Parathyroid adenoma (tissue), 2 donors: ENCODE results near the gene WNT9A.

ENCODE experiments used
- H2AFZ ChIP-seq: fragments of 300-600 bp; sonication (generic); one replicate; pipeline ENCODE4 v1.7.0; 2017; ENCODE audit warnings: antibody characterized with exemption, mild to moderate bottlenecking
- H3K27ac ChIP-seq: fragments of 300-600 bp; sonication (generic); one replicate; pipeline ENCODE4 v1.7.0; 2017
- H3K27me3 ChIP-seq: fragments of 300-600 bp; sonication (generic); one replicate; pipeline ENCODE4 v1.7.0; 2017; ENCODE audit warnings: low read length; ENCODE audit not compliant: control insufficient read depth, insufficient read depth
- H3K36me3 ChIP-seq: fragments of 300-600 bp; sonication (generic); one replicate; pipeline ENCODE4 v1.7.0; 2017; ENCODE audit warnings: low read length; ENCODE audit not compliant: control insufficient read depth, insufficient read depth
- H3K4me1 ChIP-seq: fragments of 300-600 bp; sonication (generic); one replicate; pipeline ENCODE4 v1.7.0; 2017; ENCODE audit warnings: control low read depth
- H3K4me2 ChIP-seq: fragments of 300-600 bp; sonication (generic); one replicate; pipeline ENCODE4 v1.7.0; 2017; ENCODE audit warnings: low read length
- H3K4me3 ChIP-seq: fragments of 300-600 bp; sonication (generic); one replicate; pipeline ENCODE4 v1.7.0; 2017; ENCODE audit warnings: low read depth, low read length
- H3K79me2 ChIP-seq: fragments of 300-600 bp; sonication (generic); one replicate; pipeline ENCODE4 v1.7.0; 2017; ENCODE audit warnings: control low read depth
- H3K9ac ChIP-seq: fragments of 300-600 bp; sonication (generic); one replicate; pipeline ENCODE4 v1.7.0; 2017; ENCODE audit warnings: mild to moderate bottlenecking
- H3K9me3 ChIP-seq: fragments of 300-600 bp; sonication (generic); one replicate; pipeline ENCODE4 v1.7.0; 2017; ENCODE audit warnings: low read length; ENCODE audit not compliant: control insufficient read depth
- TF ChIP-seq, protein P1 (sequence below): fragments of 300-600 bp; sonication (generic); IDR thresholded peaks from one replicate; pipeline ENCODE4 v1.7.0; 2017; ENCODE audit warnings: antibody characterized with exemption, mild to moderate bottlenecking
- donor health status: primary hyperparathyroidism.

WNT9A gene

DNA sequence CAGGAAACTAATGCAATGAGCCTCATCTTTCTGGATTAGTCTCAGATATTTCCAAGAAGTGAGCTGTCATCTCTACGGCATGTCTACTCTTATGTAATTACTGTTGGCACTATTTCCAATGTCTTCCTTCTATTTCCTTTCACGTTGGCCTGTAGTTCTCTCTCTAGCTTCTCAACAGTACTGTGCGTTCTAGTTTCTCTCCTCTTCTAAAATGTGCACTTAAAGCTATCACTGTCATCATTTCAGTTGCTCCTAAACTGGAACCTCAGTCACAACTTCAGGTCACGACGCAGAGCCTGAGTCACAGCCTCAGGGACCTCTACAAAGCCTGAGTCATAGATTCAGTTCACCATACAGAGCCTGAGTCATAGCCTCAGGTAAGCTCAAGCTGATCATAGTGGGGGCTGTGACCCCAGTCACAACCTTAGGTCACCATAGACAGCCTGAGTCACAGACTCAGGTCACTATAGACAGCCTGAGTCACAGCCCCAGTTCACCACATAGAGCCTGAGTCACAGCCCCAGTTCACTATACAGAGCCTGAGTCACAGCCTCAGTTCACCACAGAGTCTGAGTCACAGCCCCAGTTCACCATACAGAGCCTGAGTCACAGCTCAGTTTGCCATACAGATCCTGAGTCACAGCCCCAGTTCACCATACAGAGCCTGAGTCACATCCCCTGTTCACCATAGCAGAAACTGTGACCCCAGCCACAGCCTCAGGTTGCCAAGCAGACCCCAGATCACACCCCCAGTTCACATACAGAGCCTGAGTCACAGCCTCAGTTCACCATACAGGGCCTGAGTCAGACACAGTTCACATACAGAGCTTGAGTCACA lies 13.0 kb downstream of the WNT9A start:
- no peak overlapping the region for H3K4me3 ChIP-seq
- H3K36me3 ChIP-seq: no peaks in the 10 kb centered on the region
- H3K9me3 ChIP-seq: no peaks in the 10 kb centered on the region
- H3K79me2 ChIP-seq: no peaks in the 10 kb centered on the region
- no peak overlapping the region for H3K4me2 ChIP-seq
- TF ChIP-seq, protein P1, sequence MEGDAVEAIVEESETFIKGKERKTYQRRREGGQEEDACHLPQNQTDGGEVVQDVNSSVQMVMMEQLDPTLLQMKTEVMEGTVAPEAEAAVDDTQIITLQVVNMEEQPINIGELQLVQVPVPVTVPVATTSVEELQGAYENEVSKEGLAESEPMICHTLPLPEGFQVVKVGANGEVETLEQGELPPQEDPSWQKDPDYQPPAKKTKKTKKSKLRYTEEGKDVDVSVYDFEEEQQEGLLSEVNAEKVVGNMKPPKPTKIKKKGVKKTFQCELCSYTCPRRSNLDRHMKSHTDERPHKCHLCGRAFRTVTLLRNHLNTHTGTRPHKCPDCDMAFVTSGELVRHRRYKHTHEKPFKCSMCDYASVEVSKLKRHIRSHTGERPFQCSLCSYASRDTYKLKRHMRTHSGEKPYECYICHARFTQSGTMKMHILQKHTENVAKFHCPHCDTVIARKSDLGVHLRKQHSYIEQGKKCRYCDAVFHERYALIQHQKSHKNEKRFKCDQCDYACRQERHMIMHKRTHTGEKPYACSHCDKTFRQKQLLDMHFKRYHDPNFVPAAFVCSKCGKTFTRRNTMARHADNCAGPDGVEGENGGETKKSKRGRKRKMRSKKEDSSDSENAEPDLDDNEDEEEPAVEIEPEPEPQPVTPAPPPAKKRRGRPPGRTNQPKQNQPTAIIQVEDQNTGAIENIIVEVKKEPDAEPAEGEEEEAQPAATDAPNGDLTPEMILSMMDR: no peak
- no peak overlapping the region for H2AFZ ChIP-seq
- no peaks in the 10 kb centered on the region for H3K4me1 ChIP-seq
- H3K27me3 ChIP-seq: no peaks in the 10 kb centered on the region
- H3K27ac ChIP-seq: no peak overlapping the region
- no peak overlapping the region for H3K9ac ChIP-seq

DNA sequence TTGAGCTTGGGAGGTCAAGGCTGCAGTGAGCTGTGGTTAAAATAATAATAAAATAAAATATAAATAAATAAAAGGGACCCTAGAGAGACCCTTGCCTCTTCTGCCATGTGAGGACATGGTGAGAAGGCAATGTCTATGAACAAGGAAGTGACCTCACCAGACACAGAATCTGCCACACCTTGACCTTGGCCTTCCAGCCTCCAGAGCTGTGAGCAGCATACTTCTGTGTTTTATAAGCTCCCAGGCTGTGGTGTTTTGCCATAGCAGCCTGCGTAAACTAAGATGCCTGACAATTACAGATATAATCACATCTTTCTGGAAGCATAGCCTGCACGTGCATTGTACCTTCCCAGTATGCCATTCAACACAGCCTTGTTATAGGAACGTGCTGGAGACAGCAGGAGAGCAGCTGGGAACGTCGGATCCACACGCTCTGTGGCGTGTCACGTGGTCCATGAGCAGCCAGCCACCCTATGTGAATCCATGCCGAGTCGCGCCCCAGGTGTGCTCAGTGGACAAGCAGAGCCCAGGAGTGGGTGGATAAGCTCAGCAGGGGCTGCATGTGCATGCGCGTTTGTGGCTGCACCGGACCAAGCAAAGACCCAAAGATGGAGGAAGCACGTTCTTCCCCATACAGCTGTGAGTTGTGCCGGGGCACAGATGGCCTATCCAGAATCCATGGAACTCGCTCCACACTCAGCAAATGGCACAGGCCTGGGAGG lies 17.8 kb downstream of the WNT9A start:
- Histone ChIP-seq H3K4me1 (no peaks in the 10 kb centered on the region), H2AFZ (no peak overlapping the region), H3K27me3 (no peaks in the 10 kb centered on the region), H3K79me2 (no peaks in the 10 kb centered on the region), H3K9ac (no peak overlapping the region), H3K4me2 (no peak overlapping the region), H3K36me3 (no peaks in the 10 kb centered on the region), H3K9me3 (no peaks in the 10 kb centered on the region), H3K4me3 (no peak overlapping the region), H3K27ac (no peak overlapping the region)
- TF ChIP-seq, protein P1: no peak

DNA sequence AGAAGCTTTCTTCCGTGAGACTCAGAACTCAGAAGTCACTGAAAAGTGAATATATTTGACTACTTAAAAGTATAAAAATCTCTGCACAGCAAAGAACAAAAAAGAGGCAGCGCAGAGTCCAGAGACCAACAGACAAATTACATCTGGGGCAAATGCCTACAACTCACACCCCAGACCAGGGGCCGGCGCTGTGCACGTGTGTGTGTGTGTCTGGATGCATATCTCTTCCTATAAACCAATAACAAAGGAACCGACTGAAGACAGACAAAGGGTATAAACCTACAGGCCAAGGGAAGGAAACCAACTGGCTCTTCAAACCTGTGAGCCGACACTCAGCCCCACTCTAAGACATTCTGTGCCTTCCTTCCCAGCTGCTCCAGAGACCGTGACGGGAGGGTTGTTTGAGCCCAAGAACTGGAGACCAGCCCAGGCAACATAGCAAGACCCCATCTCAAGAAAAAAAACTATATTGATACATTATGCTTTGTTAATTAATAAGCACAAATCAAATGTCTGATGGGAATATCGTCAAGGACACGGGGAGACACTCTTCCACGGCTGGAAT lies 18.8 kb downstream of the WNT9A start:
- Histone ChIP-seq H3K9me3 (no peaks in the 10 kb centered on the region), H3K4me3 (no peak overlapping the region), H3K79me2 (no peaks in the 10 kb centered on the region), H3K27ac (no peak overlapping the region), H2AFZ (no peak overlapping the region), H3K36me3 (no peaks in the 10 kb centered on the region), H3K27me3 (no peaks in the 10 kb centered on the region), H3K4me1 (no peaks in the 10 kb centered on the region), H3K4me2 (no peak overlapping the region), H3K9ac (no peak overlapping the region)
- TF ChIP-seq, protein P1: no peak

DNA sequence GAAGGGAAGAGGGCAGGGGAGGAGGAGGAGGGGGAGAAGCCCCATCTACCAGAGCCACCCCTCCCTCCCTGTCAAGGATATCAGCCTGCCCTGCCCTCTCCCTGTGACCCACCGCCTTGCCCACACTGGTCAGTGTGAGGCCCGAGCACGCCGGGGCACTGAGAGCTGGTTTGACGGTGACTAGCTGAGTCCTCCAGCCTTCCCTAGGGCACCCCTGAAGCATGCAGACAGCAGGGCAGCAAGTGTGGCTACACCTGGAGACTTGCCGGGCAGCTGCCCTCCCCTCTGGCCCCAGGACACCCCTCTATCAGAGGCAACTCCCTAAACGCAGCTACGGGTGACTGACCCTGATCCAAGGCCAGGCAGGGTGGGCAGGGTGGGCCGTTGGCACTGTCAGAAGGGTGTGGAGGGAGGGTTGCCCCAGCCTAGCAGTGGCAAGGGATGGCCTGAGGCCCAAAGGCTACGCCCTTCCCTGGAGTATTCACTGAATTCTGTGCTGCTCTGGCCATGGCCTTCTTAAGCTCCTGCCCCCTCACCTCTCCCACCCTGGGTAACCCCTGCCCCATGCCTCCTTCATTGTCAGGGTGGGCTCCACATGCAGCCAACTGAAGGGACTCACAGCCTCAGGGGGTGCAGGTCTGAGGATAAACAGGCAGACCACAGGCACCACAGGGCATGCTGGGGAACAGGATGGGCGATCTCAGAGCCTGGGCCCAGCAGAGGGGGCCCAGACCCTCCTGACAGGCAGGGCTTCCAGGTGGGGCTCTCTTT lies 19.6 kb downstream of the WNT9A start:
- Histone ChIP-seq H3K9me3 (no peaks in the 10 kb centered on the region), H3K9ac (no peak overlapping the region), H3K4me3 (no peak overlapping the region), H3K4me2 (no peak overlapping the region), H3K27ac (no peak overlapping the region), H2AFZ (no peak overlapping the region), H3K27me3 (no peaks in the 10 kb centered on the region), H3K79me2 (no peaks in the 10 kb centered on the region), H3K36me3 (no peaks in the 10 kb centered on the region), H3K4me1 (no peaks in the 10 kb centered on the region)
- TF ChIP-seq, protein P1: no peak
